ENCODE data around the gene HOXA9. TPM values are rescaled to one million over a fixed set of nuclear protein-coding genes. Genes with fewer than 3 reads are reported as not detected.

Gene HOXA9
- total RNA-seq, 1 donor from 2014 or later, result 0.80 TPM

DNA sequence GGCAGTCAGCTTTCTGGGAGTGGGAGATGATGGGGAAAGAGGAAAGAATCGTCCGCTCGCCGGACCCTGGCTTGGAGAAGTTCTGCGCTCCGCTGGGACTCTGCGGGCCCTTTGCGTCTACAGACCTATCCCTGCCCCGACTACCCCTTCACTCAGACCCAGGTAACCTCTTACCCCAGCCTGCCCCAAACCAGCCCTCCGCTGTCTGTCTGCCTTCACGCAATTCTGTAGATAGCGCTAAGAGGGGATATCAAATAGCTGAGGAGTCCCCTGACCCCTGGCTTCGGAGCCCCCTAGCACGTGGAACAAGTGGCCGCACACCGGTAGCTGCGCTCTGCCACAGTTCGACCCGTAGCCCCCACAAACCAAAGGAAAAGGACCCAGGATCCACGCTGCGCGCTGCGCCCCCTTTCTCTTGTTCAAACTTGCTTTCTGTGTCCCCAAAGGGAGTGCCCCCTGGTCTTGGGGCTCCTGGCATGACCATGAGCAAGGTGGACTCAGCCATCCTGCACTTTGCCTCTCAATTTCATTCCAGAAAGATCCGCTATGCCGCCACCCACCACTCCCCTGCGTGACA is 41.8 kb downstream of the HOXA9 start:
- no peaks in the 10 kb centered on the region for H3K36me3 Mint-ChIP-seq (ENCODE audit: low read depth, unreplicated experiment)
- TF ChIP-seq, protein P1, sequence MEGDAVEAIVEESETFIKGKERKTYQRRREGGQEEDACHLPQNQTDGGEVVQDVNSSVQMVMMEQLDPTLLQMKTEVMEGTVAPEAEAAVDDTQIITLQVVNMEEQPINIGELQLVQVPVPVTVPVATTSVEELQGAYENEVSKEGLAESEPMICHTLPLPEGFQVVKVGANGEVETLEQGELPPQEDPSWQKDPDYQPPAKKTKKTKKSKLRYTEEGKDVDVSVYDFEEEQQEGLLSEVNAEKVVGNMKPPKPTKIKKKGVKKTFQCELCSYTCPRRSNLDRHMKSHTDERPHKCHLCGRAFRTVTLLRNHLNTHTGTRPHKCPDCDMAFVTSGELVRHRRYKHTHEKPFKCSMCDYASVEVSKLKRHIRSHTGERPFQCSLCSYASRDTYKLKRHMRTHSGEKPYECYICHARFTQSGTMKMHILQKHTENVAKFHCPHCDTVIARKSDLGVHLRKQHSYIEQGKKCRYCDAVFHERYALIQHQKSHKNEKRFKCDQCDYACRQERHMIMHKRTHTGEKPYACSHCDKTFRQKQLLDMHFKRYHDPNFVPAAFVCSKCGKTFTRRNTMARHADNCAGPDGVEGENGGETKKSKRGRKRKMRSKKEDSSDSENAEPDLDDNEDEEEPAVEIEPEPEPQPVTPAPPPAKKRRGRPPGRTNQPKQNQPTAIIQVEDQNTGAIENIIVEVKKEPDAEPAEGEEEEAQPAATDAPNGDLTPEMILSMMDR (IDR thresholded peaks at IDR 0.05; ENCODE audit: unreplicated experiment), result no peak
- no peak overlapping the region for H3K27ac Mint-ChIP-seq (ENCODE audit: unreplicated experiment)
- no peaks in the 10 kb centered on the region for H3K9me3 Mint-ChIP-seq (ENCODE audit: unreplicated experiment)
- peaks cover 41% of the 10 kb centered on the region for H3K27me3 Mint-ChIP-seq (ENCODE audit: unreplicated experiment)
- no peak for DNase-seq (ENCODE audit: low spot score)
- H3K4me3 Mint-ChIP-seq (ENCODE audit: unreplicated experiment), result peak overlapping the region; percentile 19
- peaks cover 31% of the 10 kb centered on the region for H3K4me1 Mint-ChIP-seq (ENCODE audit: unreplicated experiment)

DNA sequence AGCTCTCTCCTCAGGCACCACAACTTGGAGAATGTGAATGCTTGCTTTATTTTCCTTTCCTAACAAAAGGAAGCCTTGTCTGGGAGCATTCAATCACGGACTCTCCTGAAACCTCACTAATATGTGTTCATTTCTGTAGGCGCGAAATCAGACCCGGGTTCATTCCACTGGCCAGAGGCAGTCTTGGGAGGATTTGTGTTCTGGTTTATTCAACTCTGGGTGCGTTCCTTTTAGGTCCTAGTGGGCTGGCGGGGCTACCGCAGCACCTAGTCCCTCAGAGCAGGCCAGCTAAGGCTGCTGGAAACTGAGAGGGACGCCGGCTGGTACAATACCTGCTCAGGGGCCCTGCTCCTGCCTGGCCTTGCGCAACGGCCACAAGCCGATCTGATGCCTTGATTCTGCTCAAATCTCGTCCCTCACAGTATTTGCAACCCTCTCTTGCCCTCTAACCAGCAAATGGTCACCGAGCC is 42.3 kb downstream of the HOXA9 start:
- Mint-ChIP-seq H3K4me1 (ENCODE audit: unreplicated experiment) (peaks cover 34% of the 10 kb centered on the region), H3K36me3 (ENCODE audit: low read depth, unreplicated experiment) (no peaks in the 10 kb centered on the region), H3K4me3 (ENCODE audit: unreplicated experiment) (no peak overlapping the region), H3K27me3 (ENCODE audit: unreplicated experiment) (peaks cover 39% of the 10 kb centered on the region), H3K27ac (ENCODE audit: unreplicated experiment) (no peak overlapping the region), H3K9me3 (ENCODE audit: unreplicated experiment) (no peaks in the 10 kb centered on the region)
- TF ChIP-seq, protein P1 (IDR thresholded peaks at IDR 0.05; ENCODE audit: unreplicated experiment), result no peak
- no peak for DNase-seq (ENCODE audit: low spot score)

DNA sequence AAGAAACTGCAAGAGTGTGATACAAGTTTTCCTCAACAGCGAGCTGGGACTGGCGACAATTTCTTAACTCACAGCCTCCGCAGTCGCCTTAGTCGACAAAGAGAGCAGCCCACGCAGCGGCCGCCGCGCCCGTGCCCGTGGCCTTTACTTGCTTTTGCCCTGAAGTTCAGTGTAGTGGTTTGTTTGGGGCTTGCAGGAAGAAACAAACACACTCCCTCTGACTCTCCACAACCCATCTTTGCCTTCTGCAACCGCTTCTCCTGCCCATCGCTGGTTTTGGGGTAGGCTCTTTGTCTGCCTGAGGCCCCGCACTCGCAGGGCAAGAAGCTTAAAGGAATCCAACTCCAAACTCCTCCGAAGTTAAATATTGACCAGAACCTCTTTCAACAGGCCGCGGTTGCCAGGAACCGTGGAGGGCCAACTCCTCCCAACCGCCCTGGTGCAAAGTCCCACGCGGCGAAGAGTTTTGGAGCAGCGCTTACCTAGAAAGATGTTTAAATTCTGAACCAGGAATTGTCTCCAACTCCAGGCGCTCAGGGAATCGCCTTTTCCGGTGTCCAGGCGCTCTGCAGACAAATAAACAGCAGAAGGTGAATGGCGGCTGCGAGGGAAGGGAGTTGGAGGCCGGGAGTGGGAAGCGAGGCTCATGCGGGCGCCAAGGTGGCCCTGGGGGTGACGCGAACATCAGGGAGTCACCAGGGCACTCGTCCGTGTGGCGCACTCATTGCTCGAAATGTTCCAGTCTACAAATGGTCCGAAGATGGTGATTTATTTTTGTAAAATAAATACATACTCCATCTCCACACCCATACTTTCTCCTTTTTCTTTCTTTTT is 43.0 kb downstream of the HOXA9 start:
- peak overlapping the region; percentile 23 for H3K4me3 Mint-ChIP-seq (ENCODE audit: unreplicated experiment)
- H3K36me3 Mint-ChIP-seq (ENCODE audit: low read depth, unreplicated experiment), result no peaks in the 10 kb centered on the region
- peaks cover 43% of the 10 kb centered on the region for H3K27me3 Mint-ChIP-seq (ENCODE audit: unreplicated experiment)
- H3K9me3 Mint-ChIP-seq (ENCODE audit: unreplicated experiment), result no peaks in the 10 kb centered on the region
- no peak for DNase-seq (ENCODE audit: low spot score)
- TF ChIP-seq, protein P1 (IDR thresholded peaks at IDR 0.05; ENCODE audit: unreplicated experiment), result no peak
- H3K27ac Mint-ChIP-seq (ENCODE audit: unreplicated experiment), result peak overlapping the region; percentile 14
- H3K4me1 Mint-ChIP-seq (ENCODE audit: unreplicated experiment), result peaks cover 37% of the 10 kb centered on the region

DNA sequence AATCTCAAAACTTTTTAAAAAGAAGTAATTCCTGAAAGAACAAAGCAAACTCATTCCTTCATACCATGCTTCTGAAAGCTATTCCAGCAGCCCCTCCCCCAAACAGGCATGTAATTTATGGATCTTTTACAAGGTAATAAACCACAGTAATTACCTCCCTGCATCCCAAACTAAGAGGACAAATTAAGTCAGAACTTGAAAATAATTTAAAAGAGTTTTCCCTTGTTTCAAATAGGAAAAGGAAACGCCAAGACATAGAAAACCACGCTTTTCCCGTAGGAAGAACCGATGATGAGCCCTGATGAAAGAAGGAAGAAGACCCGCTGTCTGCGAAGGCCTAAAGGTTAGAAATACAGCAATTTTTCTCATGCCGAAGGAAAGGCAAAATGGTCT is 43.7 kb downstream of the HOXA9 start:
- peak overlapping the region; percentile 14 for H3K27ac Mint-ChIP-seq (ENCODE audit: unreplicated experiment)
- H3K4me3 Mint-ChIP-seq (ENCODE audit: unreplicated experiment), result peak overlapping the region; percentile 23
- H3K9me3 Mint-ChIP-seq (ENCODE audit: unreplicated experiment), result no peaks in the 10 kb centered on the region
- peaks cover 37% of the 10 kb centered on the region for H3K4me1 Mint-ChIP-seq (ENCODE audit: unreplicated experiment)
- no peaks in the 10 kb centered on the region for H3K36me3 Mint-ChIP-seq (ENCODE audit: low read depth, unreplicated experiment)
- peaks cover 46% of the 10 kb centered on the region for H3K27me3 Mint-ChIP-seq (ENCODE audit: unreplicated experiment)
- TF ChIP-seq, protein P1 (IDR thresholded peaks at IDR 0.05; ENCODE audit: unreplicated experiment), result no peak
- DNase-seq (ENCODE audit: low spot score), result no peak

DNA sequence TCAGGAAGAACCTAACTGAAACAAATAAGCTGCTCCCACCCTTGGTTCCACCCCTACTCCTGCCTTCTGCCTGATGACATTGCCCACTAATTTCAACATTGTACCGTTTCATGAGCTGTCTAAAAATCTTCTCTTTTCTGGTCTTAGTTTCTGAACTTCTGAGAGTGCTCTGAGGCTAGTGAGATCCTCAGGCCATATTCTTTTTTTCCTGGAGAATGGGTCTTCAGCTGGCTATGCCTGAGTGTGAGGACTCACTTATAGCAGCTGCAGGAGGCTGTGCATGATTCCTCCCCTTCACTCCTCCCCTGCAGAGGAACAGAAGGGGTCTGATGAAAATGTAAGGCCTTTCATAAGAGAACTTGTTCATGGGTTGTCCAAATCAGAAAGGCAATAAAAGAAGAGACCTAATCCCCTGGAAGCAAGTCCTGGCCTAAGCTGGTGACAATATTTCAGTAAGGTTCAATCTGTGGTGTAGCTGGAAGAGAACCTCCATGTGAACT is 45.9 kb downstream of the HOXA9 start:
- Mint-ChIP-seq H3K9me3 (ENCODE audit: unreplicated experiment) (no peaks in the 10 kb centered on the region), H3K27me3 (ENCODE audit: unreplicated experiment) (peaks cover 45% of the 10 kb centered on the region), H3K36me3 (ENCODE audit: low read depth, unreplicated experiment) (no peaks in the 10 kb centered on the region), H3K27ac (ENCODE audit: unreplicated experiment) (no peak overlapping the region), H3K4me3 (ENCODE audit: unreplicated experiment) (peak overlapping the region; percentile 27), H3K4me1 (ENCODE audit: unreplicated experiment) (peaks cover 35% of the 10 kb centered on the region)
- TF ChIP-seq, protein P1 (IDR thresholded peaks at IDR 0.05; ENCODE audit: unreplicated experiment), result no peak
- no peak for DNase-seq (ENCODE audit: low spot score)
